Measurements from ENCODE around the gene GIT2. TPM values are rescaled to one million over a fixed set of nuclear protein-coding genes. Genes with fewer than 3 reads are reported as not detected.

Gene GIT2
- total RNA-seq, 1 donor from 2014 or later = 50.5 TPM

DNA sequence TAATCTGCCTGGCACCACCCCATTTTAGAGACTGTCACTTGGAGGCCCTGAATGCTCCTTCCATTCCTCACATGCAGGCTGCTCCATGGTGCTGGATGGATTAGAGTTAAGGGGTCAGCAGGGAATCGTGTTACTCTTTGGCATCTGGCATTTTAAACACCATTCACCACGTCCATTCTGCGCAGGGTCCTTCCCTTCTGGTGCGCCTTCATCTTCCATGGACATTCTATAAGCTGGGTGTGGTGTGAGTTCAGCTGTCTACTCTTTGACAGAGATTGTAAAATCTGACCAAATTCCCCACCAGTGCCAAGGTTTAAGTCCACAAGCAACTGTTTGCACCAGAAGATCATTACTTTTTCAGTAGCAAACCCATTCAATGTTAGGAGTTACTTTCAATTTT lies 47.8 kb downstream of the GIT2 start:
- no peak overlapping the region for H3K4me3 ChIP-seq
- DNase-seq = no peak
- peaks cover 43% of the 10 kb centered on the region for H3K36me3 ChIP-seq
- TF ChIP-seq CTCF (IDR thresholded peaks at IDR 0.05; ENCODE audit: borderline replicate concordance) = no peak
- H3K4me1 ChIP-seq = peaks cover 94% of the 10 kb centered on the region
- no peaks in the 10 kb centered on the region for H3K9me3 ChIP-seq (replicated peaks)
- no peaks in the 10 kb centered on the region for H3K27me3 ChIP-seq (ENCODE audit: low read depth)
- H3K27ac ChIP-seq (replicated peaks) = peak overlapping the region; percentile 86
- intact Hi-C loops (cut with micrococcal nuclease) = no loop called here

DNA sequence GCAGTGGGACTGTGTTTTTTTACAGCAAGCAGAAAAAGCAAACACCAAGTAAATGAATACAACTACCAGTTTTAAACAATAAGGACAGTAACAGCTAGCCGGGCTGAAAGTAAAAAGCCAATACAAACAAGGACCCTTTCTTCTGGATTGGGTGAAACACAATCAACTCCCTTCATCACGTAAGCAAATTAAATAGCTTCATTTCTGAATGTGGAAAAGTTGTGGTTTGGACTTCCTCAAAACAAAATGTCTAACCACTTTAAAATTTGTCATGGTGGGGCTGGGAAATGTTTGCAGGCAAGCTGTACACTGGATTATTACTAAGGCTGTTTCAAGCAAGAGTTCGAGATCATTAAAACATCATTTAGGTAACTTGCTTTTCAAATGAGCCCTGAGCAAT lies 48.6 kb downstream of the GIT2 start:
- TF ChIP-seq CTCF (IDR thresholded peaks at IDR 0.05; ENCODE audit: borderline replicate concordance) = no peak
- DNase-seq = no peak
- Histone ChIP-seq H3K9me3 (replicated peaks) (no peaks in the 10 kb centered on the region), H3K27me3 (ENCODE audit: low read depth) (no peaks in the 10 kb centered on the region), H3K36me3 (peaks cover 40% of the 10 kb centered on the region), H3K4me3 (no peak overlapping the region), H3K4me1 (peaks cover 86% of the 10 kb centered on the region), H3K27ac (replicated peaks) (peak overlapping the region; percentile 86)
- intact Hi-C loops (cut with micrococcal nuclease) = no loop called here

DNA sequence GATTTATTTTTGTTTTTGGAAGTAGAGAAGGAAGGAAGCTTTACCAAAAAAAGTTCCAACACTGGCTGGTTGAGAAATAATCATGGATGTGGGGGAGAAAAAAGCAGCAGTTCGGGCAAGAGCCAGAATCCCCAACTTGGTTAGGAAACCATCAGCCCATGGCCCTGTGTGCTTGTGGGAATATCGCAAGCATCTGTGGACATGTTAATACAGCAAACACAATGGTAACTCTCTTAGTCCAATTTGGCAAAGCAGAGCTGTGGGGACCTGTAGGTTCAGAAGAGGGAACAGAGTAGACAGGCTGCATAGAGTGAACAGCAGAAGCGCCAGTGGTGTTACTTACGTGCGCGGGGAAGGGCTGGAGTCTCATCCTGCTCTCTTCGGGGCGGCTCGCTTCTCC lies 49.3 kb downstream of the GIT2 start:
- peaks cover 40% of the 10 kb centered on the region for H3K36me3 ChIP-seq
- H3K4me3 ChIP-seq = no peak overlapping the region
- TF ChIP-seq CTCF (IDR thresholded peaks at IDR 0.05; ENCODE audit: borderline replicate concordance) = no peak
- H3K9me3 ChIP-seq (replicated peaks) = no peaks in the 10 kb centered on the region
- peaks cover 80% of the 10 kb centered on the region for H3K4me1 ChIP-seq
- no peaks in the 10 kb centered on the region for H3K27me3 ChIP-seq (ENCODE audit: low read depth)
- intact Hi-C loops (cut with micrococcal nuclease) = no loop called here
- peak overlapping the region; percentile 86 for H3K27ac ChIP-seq (replicated peaks)
- DNase-seq = no peak

- no peak overlapping the region for H3K4me3 ChIP-seq
- intact Hi-C loops (cut with micrococcal nuclease) = no loop called here
- H3K27ac ChIP-seq (replicated peaks) = peak overlapping the region; percentile 86
- TF ChIP-seq CTCF (IDR thresholded peaks at IDR 0.05; ENCODE audit: borderline replicate concordance) = no peak
- H3K9me3 ChIP-seq (replicated peaks) = no peaks in the 10 kb centered on the region
- H3K27me3 ChIP-seq (ENCODE audit: low read depth) = no peaks in the 10 kb centered on the region
- peaks cover 76% of the 10 kb centered on the region for H3K4me1 ChIP-seq
- peaks cover 38% of the 10 kb centered on the region for H3K36me3 ChIP-seq
- no peak for DNase-seq
Observed at GRCh38 chr12:109946505-109946904, 49.7 kb downstream of the GIT2 start.

DNA sequence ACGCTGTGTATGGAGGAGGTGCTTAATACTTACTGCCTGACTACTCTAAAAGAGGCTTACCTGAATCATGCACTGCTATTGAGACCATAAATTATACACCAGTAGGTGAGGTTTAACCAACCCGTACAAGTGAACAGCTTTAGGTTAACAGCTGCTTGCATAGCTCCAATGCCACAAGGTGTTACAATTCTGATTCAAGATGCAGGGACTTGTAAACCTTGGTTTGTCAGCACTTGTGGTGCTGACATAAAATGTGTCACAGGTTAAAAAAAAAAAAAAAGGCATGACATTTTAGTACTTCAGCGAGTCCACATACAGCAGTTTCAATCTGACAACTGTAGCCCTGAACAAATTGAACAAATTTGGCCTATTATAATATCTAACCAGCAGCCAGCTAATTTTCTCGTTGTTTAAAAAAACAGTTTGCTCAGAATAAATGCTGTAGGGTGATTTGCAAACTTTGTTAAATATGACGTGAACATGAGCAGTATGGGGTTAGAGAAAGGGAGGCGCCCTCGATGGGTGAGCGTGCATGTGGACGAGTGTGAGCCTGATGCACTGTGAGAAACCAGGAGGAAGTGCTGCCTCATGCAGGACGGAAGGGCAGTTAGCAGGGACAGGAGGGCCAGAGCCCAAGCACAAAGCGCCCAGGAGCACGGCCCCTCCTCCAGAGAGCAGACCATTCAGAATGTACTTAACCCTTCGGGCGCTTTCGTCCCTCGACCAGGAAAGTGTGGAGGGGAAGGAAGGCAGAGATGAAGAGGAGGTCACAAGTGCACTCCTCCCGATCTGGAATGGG lies 51.4 kb downstream of the GIT2 start:
- H3K36me3 ChIP-seq = peaks cover 25% of the 10 kb centered on the region
- no peak overlapping the region for H3K4me3 ChIP-seq
- peak overlapping the region; percentile 86 for H3K27ac ChIP-seq (replicated peaks)
- H3K4me1 ChIP-seq = peaks cover 59% of the 10 kb centered on the region
- TF ChIP-seq CTCF (IDR thresholded peaks at IDR 0.05; ENCODE audit: borderline replicate concordance) = peak; percentile 18
- intact Hi-C loops (cut with micrococcal nuclease) = no loop called here
- H3K9me3 ChIP-seq (replicated peaks) = no peaks in the 10 kb centered on the region
- DNase-seq = no peak
- no peaks in the 10 kb centered on the region for H3K27me3 ChIP-seq (ENCODE audit: low read depth)
